H9 (cell line): ENCODE data around the gene SLC35B2. TPM values are rescaled to one million over a fixed set of nuclear protein-coding genes. Genes with fewer than 3 reads are reported as not detected.

Source experiments
- DNase-seq: peaks from one replicate; pipeline ENCODE4 v3.0.0-alpha.2; 2017
- H2AFZ ChIP-seq: one replicate; pipeline ENCODE4 v1.6.1; 2013; ENCODE audit warnings: mild to moderate bottlenecking, low read length, control low read depth, moderate library complexity
- H2AK5ac ChIP-seq: 2 replicates; pipeline ENCODE4 v1.6.1; 2013; ENCODE audit warnings: low read length, control low read depth, mixed read lengths; ENCODE audit not compliant: insufficient read length
- H2BK120ac ChIP-seq: one replicate; pipeline ENCODE4 v1.6.1; 2013; ENCODE audit warnings: low read depth, mild to moderate bottlenecking, low read length, control low read depth, inconsistent platforms; ENCODE audit not compliant: poor library complexity, severe bottlenecking
- H2BK12ac ChIP-seq: 2 replicates; pipeline ENCODE4 v1.6.1; 2013; ENCODE audit warnings: low read length, control low read depth, mixed read lengths, low read depth; ENCODE audit not compliant: insufficient read length
- H2BK15ac ChIP-seq: 2 replicates; pipeline ENCODE4 v1.6.1; 2013; ENCODE audit warnings: low read depth, low read length, control low read depth
- H2BK20ac ChIP-seq: one replicate; pipeline ENCODE4 v1.6.1; 2013; ENCODE audit warnings: low read depth, mild to moderate bottlenecking, low read length, control low read depth, inconsistent platforms; ENCODE audit not compliant: poor library complexity, severe bottlenecking
- H2BK5ac ChIP-seq: 2 replicates; pipeline ENCODE4 v1.6.1; 2013; ENCODE audit warnings: low read length, control low read depth, mixed read lengths; ENCODE audit not compliant: insufficient read length
- H3K14ac ChIP-seq: 2 replicates; pipeline ENCODE4 v1.6.1; 2013; ENCODE audit warnings: low read length, control low read depth; ENCODE audit not compliant: insufficient read depth
- H3K18ac ChIP-seq: 2 replicates; pipeline ENCODE4 v1.6.1; 2013; ENCODE audit warnings: low read depth, mild to moderate bottlenecking, mixed read lengths, low read length, control low read depth; ENCODE audit not compliant: insufficient read length
- H3K23ac ChIP-seq: 2 replicates; pipeline ENCODE4 v1.6.1; 2013; ENCODE audit warnings: low read length, control low read depth, mixed read lengths, low read depth; ENCODE audit not compliant: insufficient read length
- H3K23me2 ChIP-seq: 2 replicates; pipeline ENCODE4 v1.6.1; 2013; ENCODE audit warnings: low read depth, mild to moderate bottlenecking, mixed read lengths, low read length, control low read depth; ENCODE audit not compliant: insufficient read length, poor library complexity, severe bottlenecking
- H3K27ac ChIP-seq: 2 replicates; pipeline ENCODE4 v1.5.1; 2013; ENCODE audit warnings: low read length, control low read depth, mixed read lengths, low read depth; ENCODE audit not compliant: insufficient read length
- H3K27me3 ChIP-seq: 2 replicates; pipeline ENCODE4 v1.6.1; 2013; ENCODE audit warnings: low read length, control low read depth, inconsistent platforms; ENCODE audit not compliant: insufficient read depth
- H3K4ac ChIP-seq: 2 replicates; pipeline ENCODE4 v1.6.1; 2013; ENCODE audit warnings: low read depth, mild to moderate bottlenecking, control low read depth, inconsistent platforms, low read length, moderate library complexity
- H3K4me1 ChIP-seq: 2 replicates; pipeline ENCODE4 v1.6.1; 2013; ENCODE audit warnings: low read length, control low read depth, inconsistent platforms; ENCODE audit not compliant: insufficient read depth
- H3K4me2 ChIP-seq: 2 replicates; pipeline ENCODE4 v1.6.1; 2013; ENCODE audit warnings: low read length, control low read depth, mixed read lengths; ENCODE audit not compliant: insufficient read length, insufficient read depth
- H3K56ac ChIP-seq: 2 replicates; pipeline ENCODE4 v1.6.1; 2013; ENCODE audit warnings: low read depth, mild to moderate bottlenecking, mixed read lengths, low read length, control low read depth; ENCODE audit not compliant: insufficient read length
- H3K79me1 ChIP-seq: 2 replicates; pipeline ENCODE4 v1.6.1; 2013; ENCODE audit warnings: low read depth, mild to moderate bottlenecking, moderate library complexity, low read length, control low read depth, inconsistent platforms; ENCODE audit not compliant: insufficient read depth, poor library complexity, severe bottlenecking
- H3K79me2 ChIP-seq: 2 replicates; pipeline ENCODE4 v1.6.1; 2013; ENCODE audit warnings: low read length, control low read depth, inconsistent platforms; ENCODE audit not compliant: insufficient read depth
- H3K9ac ChIP-seq: 2 replicates; pipeline ENCODE4 v1.6.1; 2013; ENCODE audit warnings: low read length, control low read depth, mixed read lengths; ENCODE audit not compliant: insufficient read length; ENCODE audit errors: extremely low read depth
- H3K9me3 ChIP-seq: one replicate; pipeline ENCODE4 v1.6.1; 2013; ENCODE audit warnings: low read depth, low read length, inconsistent platforms; ENCODE audit not compliant: control insufficient read depth
- H3T11ph ChIP-seq: one replicate; pipeline ENCODE4 v1.6.1; 2013; ENCODE audit warnings: mild to moderate bottlenecking, low read length, control low read depth, inconsistent platforms
- H4K20me1 ChIP-seq: one replicate; pipeline ENCODE4 v1.6.1; 2013; ENCODE audit not compliant: control insufficient read depth, insufficient read length, insufficient read depth
- H4K5ac ChIP-seq: 2 replicates; pipeline ENCODE4 v1.6.1; 2013; ENCODE audit warnings: low read depth, mild to moderate bottlenecking, mixed read lengths, low read length, control low read depth; ENCODE audit not compliant: insufficient read length
- H4K8ac ChIP-seq: replicated peaks from 2 replicates; pipeline ENCODE4 v1.6.1; 2013; ENCODE audit warnings: low read length, control low read depth, mixed read lengths, low read depth; ENCODE audit not compliant: insufficient read length
- H4K91ac ChIP-seq: 2 replicates; pipeline ENCODE4 v1.6.1; 2013; ENCODE audit warnings: low read depth, mild to moderate bottlenecking, moderate library complexity, mixed read lengths, low read length, control low read depth; ENCODE audit not compliant: insufficient read length
- H3K27ac Mint-ChIP-seq, 3 experiments: 2 replicates in 2 of 3; 3 replicates in 1 of 3; pipeline ENCODE4 v1.8.0; 2020 to 2021; ENCODE audit warnings: mixed read lengths in 3 of 3, mild to moderate bottlenecking in 1 of 3, moderate library complexity in 1 of 3
- H3K27me3 Mint-ChIP-seq: 2 replicates; pipeline ENCODE4 v1.8.0; 2021; ENCODE audit warnings: low read depth, mild to moderate bottlenecking, moderate library complexity, mixed read lengths
- H3K36me3 Mint-ChIP-seq, 3 experiments: 2 replicates in 2 of 3; 3 replicates in 1 of 3; pipeline ENCODE4 v1.8.0; 2020 to 2021; ENCODE audit warnings: low read depth in 3 of 3, mixed read lengths in 3 of 3; ENCODE audit not compliant: insufficient read depth in 1 of 3
- H3K4me1 Mint-ChIP-seq, 2 experiments: 2 replicates each; pipeline ENCODE4 v1.8.0; 2020; ENCODE audit warnings: mixed read lengths in 2 of 2
- H3K4me3 Mint-ChIP-seq, 2 experiments: 2 replicates in 1 of 2; 3 replicates in 1 of 2; pipeline ENCODE4 v1.8.0; 2020 to 2021; ENCODE audit warnings: mild to moderate bottlenecking in 2 of 2, mixed read lengths in 2 of 2, moderate library complexity in 1 of 2
- H3K9me3 Mint-ChIP-seq, 2 experiments: 2 replicates in 1 of 2; 3 replicates in 1 of 2; pipeline ENCODE4 v1.8.0; 2020; ENCODE audit warnings: mild to moderate bottlenecking in 2 of 2, mixed read lengths in 2 of 2, moderate library complexity in 1 of 2
- CTCF ChIP-seq: fragments of 200-600 bp; sonication (generic); conservative IDR thresholded peaks from 3 replicates; pipeline ENCODE4 v1.8.0; 2021; ENCODE audit warnings: antibody characterized with exemption, mild to moderate bottlenecking
- WGBS: extraction: QIAGEN DNeasy Blood & Tissue Kit; methylation state at CpG from one replicate; pipeline ENCODE4 v1.1.7; 2013; ENCODE audit warnings: missing lambda C conversion rate, low lambda C conversion rate, mixed read lengths; ENCODE audit not compliant: insufficient read length; ENCODE audit errors: extremely low coverage; 5-methylcytosine and 5-hydroxymethylcytosine counted together
- total RNA-seq: library from RNA; stranded (reverse); gene quantifications from 2 replicates; pipeline ENCODE4 v1.2.1, GENCODE V29; 2021

The SLC35B2 gene
- total RNA-seq, 1 experiment from 2014 or later, result 34.5 TPM

- peaks cover 10% of the 10 kb centered on the region for H3K23me2 ChIP-seq
- H3K9me3 ChIP-seq, result no peaks in the 10 kb centered on the region
- H3K9me3 Mint-ChIP-seq, result peaks cover 3 to 4% of the 10 kb centered on the region in 2 experiments; a peak in 3 of 5 replicates
- peaks cover 45 to 48% of the 10 kb centered on the region in 2 experiments for H3K4me1 Mint-ChIP-seq
- H3K27ac ChIP-seq, result no peak overlapping the region
- no peak overlapping the region for H3T11ph ChIP-seq
- no peak overlapping the region for H3K18ac ChIP-seq
- H2BK15ac ChIP-seq, result no peak overlapping the region
- WGBS, result 92% methylated on average over 1 of the region's 6 CpGs
- H3K4ac ChIP-seq, result no peak overlapping the region
- H3K36me3 Mint-ChIP-seq, result peaks cover 68 to 82% (median 82%) of the 10 kb centered on the region in 3 experiments
- no peak overlapping the region for H2BK20ac ChIP-seq
- no peak overlapping the region for H3K14ac ChIP-seq
- H2AK5ac ChIP-seq, result no peak overlapping the region
- H3K79me1 ChIP-seq, result no peaks in the 10 kb centered on the region
- no peak overlapping the region for H4K91ac ChIP-seq
- no peak overlapping the region for H3K23ac ChIP-seq
- H3K27me3 ChIP-seq, result no peaks in the 10 kb centered on the region
- H2BK5ac ChIP-seq, result no peak overlapping the region
- H4K20me1 ChIP-seq, result no peaks in the 10 kb centered on the region
- peaks cover 27% of the 10 kb centered on the region for H3K79me2 ChIP-seq
- no peak for TF ChIP-seq CTCF
- peaks cover 4% of the 10 kb centered on the region for H3K27me3 Mint-ChIP-seq
- H3K27ac Mint-ChIP-seq, result peak overlapping the region in 2 of 3 experiments; percentile 50 to 87; a peak in 4 of 7 replicates
- peaks cover 11% of the 10 kb centered on the region; the same call in 1 of the 2 replicates for H3K4me1 ChIP-seq
- H3K9ac ChIP-seq, result no peak overlapping the region
- H4K8ac ChIP-seq, result no peak overlapping the region
- H2BK12ac ChIP-seq, result no peak overlapping the region
- DNase-seq, result no peak
- H2BK120ac ChIP-seq, result no peak overlapping the region
- no peak overlapping the region for H4K5ac ChIP-seq
- H3K56ac ChIP-seq, result no peak overlapping the region
- H3K4me2 ChIP-seq, result peak overlapping the region; percentile 76
- peak overlapping the region; percentile 21 to 99; a peak in 4 of 5 replicates for H3K4me3 Mint-ChIP-seq
- H2AFZ ChIP-seq, result no peak overlapping the region
These were observed 7.1 kb downstream of the SLC35B2 start for GRCh38 chr6:44250067-44250717.
